Cardiac septum (tissue), 1 donor: ENCODE results near the gene SNX32. TPM values are rescaled to one million over a fixed set of nuclear protein-coding genes. Genes with fewer than 3 reads are reported as not detected.
A peak's percentile ranks its signal among the peaks of the same experiment; 100 is the strongest.

Experiments used
- DNase-seq: peaks from one replicate; pipeline ENCODE4 v3.0.0-alpha.2; 2020; ENCODE audit warnings: low spot score
- intact Hi-C: fragments of 100-400 bp; cut with DNase I; formaldehyde crosslinking; loops from one replicate; pipeline ENCODE4 v1.14.0; 2022
- long read RNA-seq: library from polyadenylated mRNA; unstranded; transcript quantifications from one replicate; pipeline ENCODE4 v2.0.0, GENCODE V29; 2021
- total RNA-seq: library from RNA; stranded (reverse); fragmentation: NEBNext Ultra II Directional; extraction: Animal tissue kit (Norgen Biotek cat#: 25700); gene quantifications from one replicate; pipeline ENCODE4 v1.2.1, GENCODE V29; 2021
- donor health status: DM: no; HTN: no; CAD: no.

Gene SNX32
- total RNA-seq = 0.54 TPM
- long read RNA-seq = 0 reads

- intact Hi-C loops = no loop called here
- peak; percentile 98 for DNase-seq
Measured at GRCh38 chr11:65833297-65834030, at the start of gene SNX32. Gene SNX32, plus strand, starts transcription at chr11:65833963. Its CDS starts 103 bp downstream, at chr11:65834066.

DNA sequence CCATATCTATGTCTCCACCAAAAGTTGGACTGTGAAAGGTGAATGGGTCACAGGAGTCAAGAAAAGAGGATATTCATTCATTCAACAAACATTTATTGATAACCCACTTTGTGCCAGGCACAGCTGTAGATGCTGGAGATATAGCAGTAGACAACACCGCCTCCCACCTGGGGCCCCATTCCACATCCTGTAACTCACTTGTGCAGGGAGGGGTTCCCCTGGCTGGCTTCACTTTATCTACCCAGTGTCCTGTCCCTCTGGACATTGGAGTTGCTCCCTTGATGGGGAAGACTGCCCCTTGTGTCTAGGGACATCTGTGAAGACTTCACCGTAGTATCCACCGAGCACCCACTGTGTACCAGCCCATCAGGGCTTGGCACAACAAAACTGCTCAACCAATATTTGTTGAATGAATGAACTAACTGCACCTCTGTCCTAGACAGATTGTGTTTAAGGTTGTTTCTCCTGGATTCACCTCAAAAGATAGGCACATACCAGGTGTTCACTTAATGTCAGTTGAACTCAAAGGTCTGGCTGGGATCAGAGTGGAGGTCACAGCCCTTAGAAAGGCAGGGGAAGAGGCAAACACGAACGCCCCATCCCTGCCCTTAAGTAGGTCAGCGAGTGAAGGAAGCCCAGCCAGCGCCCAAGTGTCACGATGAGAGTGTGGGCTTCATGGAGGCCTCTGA lies 48.3 kb upstream of the SNX32 start:
- no peak for DNase-seq
- intact Hi-C loops = no loop called here

- DNase-seq = no peak
Measured at GRCh38 chr11:65786008-65786785, 47.6 kb upstream of the SNX32 start.

DNA sequence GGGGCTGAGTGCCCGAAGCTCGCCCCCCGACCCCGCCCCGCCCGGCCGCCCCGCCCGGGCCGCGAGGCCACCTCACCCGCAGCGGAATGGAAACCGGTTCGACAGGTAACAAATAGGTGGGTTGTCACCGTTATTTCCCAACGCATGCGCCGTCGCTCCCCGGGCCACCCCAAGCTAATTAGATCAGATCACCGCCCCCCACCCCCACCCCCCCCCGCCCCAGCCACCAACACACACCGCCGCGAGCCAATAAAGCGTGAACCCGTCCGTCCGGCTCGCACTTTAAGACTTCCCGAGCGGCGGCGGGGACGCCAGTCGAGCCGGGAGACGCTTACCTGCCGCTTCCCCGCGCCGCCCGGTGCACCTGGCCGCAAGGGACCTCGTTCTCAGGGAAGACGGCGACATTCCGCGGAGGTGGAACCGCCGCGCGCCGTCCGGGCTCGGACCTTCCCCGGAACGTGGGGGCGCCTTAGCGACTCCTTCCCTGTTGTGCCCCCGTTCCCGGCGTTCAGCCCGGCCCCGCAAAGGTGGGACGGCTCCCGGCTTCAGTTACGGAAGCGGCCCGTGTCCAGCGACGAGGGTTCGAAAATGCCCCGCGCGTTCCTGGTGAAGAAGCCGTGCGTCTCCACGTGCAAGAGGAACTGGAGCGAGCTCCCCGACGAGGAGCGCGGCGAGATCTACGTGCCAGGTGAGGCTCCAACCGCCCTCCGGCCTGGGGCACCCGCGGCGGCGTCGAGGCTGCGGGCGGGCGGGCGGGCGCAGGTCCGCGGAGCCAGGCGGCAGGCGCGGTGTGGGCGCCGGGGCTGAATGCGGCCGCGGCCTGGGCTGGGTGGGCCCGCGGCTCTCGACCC lies 46.8 kb upstream of the SNX32 start, which contains the start of gene OVOL1:
Gene OVOL1 (plus strand): TSS at position 278 of the 851 bp plus-strand sequence. CDS start 311 bp downstream, at position 589.
- intact Hi-C loops = no loop called here
- DNase-seq = no peak

More at GRCh38 chr11:65786008-65786785, 47.6 kb upstream of the SNX32 start:
- intact Hi-C loops = no loop called here

- intact Hi-C loops = no loop called here
- no peak for DNase-seq
Measured at GRCh38 chr11:65787649-65788622, 45.8 kb upstream of the SNX32 start.

- intact Hi-C loops = no loop called here
- DNase-seq = no peak
Measured at GRCh38 chr11:65788821-65789220, 44.9 kb upstream of the SNX32 start.

- no peak for DNase-seq
Measured at GRCh38 chr11:65789230-65790103, 44.3 kb upstream of the SNX32 start.

DNA sequence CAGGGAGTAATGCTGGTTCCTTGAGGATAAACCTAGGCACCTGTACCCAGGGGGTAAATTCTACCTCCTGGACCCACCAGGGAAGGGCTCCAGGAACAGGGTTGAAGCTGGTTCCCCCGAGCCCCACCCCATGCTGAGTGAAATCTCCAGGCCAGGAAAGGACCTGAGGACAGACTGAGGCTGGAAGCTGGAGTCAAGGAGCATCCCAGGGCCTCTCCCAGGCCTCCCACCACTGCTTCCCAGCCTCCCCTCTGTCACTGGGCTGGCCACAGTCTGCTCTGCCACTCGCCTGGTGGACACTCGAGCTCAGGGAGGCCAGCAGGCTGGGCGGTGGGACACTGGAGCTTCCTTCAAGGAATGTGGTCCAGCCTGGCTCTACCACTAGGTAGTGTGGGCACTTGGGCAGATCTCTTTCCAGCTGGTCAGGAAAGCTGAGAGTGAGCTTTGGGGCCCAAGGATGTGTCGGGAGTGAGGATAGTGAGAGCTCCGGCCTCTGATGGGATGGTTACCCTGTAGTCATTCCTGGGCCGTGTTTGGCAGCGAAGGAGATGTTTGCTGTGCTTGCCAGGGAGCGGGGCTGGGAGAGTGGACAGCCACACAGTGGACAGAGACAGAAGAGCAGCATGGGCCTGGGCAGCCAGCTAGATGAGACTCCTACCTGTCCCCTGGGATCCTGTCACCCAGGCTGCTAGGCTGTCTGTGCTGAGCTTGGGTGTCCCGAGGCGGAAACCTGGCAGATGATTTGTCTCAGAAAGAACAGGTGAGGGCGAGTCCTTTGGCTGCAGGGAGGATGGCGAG lies 43.5 kb upstream of the SNX32 start:
- intact Hi-C loops = no loop called here
- DNase-seq = no peak

More at GRCh38 chr11:65789230-65790103, 44.3 kb upstream of the SNX32 start:
- intact Hi-C loops = no loop called here

DNA sequence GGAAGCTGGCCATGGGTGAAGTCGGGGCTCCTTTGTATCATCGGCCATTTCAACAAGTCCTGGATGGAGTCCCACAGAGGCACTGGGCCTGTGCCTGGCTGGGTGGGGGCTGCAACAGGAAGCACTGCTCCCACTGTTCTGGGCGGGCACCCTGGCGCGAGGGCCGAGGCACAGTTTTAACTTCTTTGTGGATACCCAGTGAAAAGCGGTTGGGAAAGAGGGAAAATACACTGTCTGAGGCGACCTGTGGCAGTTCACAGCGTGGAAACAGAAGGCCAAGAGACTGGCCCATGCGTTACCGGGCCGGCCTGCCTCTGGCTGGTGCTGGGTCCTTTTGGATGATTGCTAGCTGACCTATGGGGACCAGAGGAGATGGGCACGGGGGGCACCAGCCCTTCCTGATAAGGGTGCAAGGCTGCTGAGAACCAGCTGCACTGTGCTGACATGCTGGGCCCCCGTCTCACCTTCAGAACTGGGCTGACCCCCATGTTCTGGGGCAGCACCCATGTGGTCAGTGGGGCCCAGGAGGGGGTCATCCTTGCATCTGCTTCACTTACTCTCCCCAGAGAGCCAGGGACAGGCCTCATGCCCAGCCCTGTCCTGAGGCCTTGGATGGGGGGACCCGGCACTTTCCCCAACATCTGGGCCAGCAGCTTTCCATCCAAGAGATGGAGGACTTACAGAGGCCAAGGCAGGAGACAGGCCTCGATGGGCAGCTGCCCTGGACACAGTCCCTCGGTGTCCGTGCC lies 42.7 kb upstream of the SNX32 start:
- no peak for DNase-seq

GRCh38 chr11:65791719-65792213 lies 42.0 kb upstream of the SNX32 start:
- DNase-seq = no peak

More for the DNA sequence above, 42.7 kb upstream of the SNX32 start:
- intact Hi-C loops = no loop called here

GRCh38 chr11:65792456-65792855 lies 41.3 kb upstream of the SNX32 start:
- no peak for DNase-seq
- intact Hi-C loops = no loop called here

More at GRCh38 chr11:65791719-65792213, 42.0 kb upstream of the SNX32 start:
- intact Hi-C loops = no loop called here

GRCh38 chr11:65793144-65793581 lies 40.6 kb upstream of the SNX32 start:
- intact Hi-C loops = no loop called here
- DNase-seq = no peak

DNA sequence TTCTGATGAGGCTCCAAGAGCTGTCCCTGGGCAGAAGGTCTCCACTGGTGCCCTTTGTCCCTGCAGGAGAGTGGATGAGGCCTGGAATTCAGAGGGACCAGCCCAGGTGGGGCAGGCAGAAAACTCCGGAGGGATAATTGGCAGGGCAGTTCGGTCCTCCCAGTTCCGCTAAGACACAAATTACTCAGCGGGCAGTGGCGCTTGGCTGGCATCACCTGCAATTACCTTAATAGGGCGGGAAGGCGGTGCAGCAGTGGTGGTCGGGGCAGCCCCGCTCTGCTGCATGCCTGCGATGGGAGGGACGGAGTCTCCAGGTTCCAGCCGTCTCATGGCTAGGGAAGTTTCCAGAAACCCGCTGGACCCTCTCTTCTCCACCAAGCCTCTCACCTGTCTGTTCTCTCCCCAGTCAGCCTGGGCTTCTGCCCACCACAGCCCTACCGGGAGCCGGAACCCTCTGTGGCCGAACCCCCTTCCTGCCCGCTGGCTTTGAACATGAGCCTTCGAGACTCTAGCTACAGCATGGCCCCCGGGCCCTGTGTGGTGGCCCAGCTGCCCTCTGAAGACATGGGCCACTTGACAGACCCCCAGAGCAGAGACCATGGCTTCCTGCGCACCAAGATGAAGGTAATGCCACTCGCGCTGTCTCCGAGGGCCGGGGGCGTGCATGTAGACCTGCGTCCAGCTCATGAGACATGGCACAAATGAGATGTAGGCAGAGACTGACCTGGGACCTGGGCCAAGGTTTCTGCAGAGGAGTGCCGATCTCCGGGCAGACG lies 40.0 kb upstream of the SNX32 start:
- intact Hi-C loops = no loop called here
- no peak for DNase-seq
